ENCODE measurements around the gene F5.
"Not testable (repeated sequence)": the region's sequence is repeated elsewhere in the genome, so short reads cannot be mapped to it uniquely, and the experiment has no call there.

The F5 gene

GRCh38 chr1:169503601-169504000 is 82.7 kb downstream of the F5 start:
- not testable (repeated sequence) for DNase-seq

DNA sequence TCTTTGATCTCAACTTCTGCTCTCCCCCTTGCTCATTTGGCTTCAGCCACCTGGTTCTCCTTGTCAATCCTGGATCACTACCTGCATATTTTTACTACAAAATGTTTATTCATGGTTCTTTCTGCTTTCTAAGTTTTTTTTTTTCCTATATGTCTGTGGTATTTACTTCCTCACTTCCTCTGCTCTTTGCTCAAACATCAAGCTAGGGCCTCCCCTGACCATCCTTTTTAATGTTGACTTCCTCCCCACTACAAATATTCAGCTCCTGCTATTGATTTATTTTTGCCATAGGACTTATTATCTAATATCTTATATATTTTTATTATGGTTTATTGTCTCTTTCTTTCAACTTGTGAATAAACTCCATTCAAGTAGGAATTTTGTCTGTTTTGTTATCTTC is 86.5 kb downstream of the F5 start:
- no peak for DNase-seq

GRCh38 chr1:169497317-169497716 is 89.0 kb downstream of the F5 start:
- DNase-seq, result no peak

- DNase-seq, result no peak
These were observed 90.4 kb downstream of the F5 start for GRCh38 chr1:169495916-169496315.

GRCh38 chr1:169495046-169495775 is 91.1 kb downstream of the F5 start:
- no peak for DNase-seq

DNA sequence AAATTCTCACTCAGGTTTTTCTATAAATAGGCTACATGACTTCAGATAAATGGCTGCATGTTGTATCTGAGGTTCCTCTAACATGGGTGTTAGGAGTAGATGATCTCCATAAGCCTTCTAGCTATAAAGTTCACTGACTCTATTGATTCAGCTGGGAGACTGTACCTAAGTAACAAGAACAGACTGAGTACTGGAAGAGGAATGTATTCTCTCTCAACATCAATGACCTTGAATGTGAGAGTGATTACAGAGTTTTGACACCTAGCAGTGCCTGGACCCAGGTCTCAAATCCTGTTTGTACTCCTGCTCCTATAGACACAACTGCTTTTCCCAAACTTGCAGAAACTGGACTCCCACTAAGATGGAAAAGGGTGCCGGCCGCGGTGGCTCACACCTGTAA is 91.9 kb downstream of the F5 start:
- no peak for DNase-seq

- DNase-seq, result no peak
These were observed 93.0 kb downstream of the F5 start for GRCh38 chr1:169493251-169493650.

- no peak for DNase-seq
These were observed 94.4 kb downstream of the F5 start for GRCh38 chr1:169491845-169492281.

DNA sequence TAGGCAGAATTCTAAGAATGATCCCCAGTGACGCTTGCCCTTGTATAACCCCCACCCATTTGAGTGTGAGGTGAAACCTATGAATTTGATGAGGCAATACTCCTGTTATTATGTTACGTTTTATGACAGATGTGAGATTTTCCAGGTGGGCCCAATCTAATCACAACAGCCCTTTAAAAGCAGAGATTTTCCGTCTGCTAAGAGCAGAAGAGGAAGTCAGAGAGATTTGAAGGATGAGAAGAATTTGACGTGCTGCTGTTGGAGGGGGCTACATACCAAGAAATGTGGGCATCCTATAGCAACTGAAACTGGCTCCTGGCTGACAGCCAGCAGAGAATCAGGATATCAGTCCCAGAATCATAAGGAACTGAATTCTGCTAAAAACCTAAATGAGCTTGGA is 98.1 kb downstream of the F5 start:
- no peak for DNase-seq

DNA sequence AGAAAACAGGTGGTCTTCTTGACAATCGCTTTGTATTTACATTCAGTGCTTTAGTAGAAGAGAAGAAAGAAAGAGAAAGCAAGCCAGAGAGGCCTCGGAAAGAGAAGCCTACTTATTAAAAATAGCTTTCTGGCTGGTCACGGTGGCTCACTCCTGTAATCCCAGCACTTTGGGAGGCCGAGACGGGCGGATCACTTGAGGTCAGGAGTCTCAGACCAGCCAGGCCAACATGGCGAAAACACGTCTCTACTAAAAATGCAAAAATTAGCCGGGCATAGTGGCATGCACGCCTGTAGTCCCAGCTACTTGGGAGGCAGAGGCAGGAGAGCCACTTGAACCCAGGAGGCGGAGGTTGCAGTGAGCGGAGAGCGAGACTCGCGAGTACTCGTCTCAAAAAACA is 98.7 kb downstream of the F5 start:
- no peak for DNase-seq

GRCh38 chr1:169487133-169487532 is 99.1 kb downstream of the F5 start:
- DNase-seq, result no peak

GRCh38 chr1:169486281-169487051 is 99.8 kb downstream of the F5 start:
- no peak for DNase-seq

- DNase-seq, result peak; percentile 97
These were observed 100.6 kb downstream of the F5 start, which contains the start of gene SLC19A2 for GRCh38 chr1:169485431-169486280. Gene SLC19A2, minus strand, starts transcription at chr1:169485944. Its CDS starts 178 bp downstream, at chr1:169485766.

GRCh38 chr1:169484683-169485430 is 101.4 kb downstream of the F5 start:
- no peak for DNase-seq

GRCh38 chr1:169484101-169484500 is 102.2 kb downstream of the F5 start:
- no peak for DNase-seq

GRCh38 chr1:169483500-169483966 is 102.7 kb downstream of the F5 start:
- DNase-seq, result no peak

DNA sequence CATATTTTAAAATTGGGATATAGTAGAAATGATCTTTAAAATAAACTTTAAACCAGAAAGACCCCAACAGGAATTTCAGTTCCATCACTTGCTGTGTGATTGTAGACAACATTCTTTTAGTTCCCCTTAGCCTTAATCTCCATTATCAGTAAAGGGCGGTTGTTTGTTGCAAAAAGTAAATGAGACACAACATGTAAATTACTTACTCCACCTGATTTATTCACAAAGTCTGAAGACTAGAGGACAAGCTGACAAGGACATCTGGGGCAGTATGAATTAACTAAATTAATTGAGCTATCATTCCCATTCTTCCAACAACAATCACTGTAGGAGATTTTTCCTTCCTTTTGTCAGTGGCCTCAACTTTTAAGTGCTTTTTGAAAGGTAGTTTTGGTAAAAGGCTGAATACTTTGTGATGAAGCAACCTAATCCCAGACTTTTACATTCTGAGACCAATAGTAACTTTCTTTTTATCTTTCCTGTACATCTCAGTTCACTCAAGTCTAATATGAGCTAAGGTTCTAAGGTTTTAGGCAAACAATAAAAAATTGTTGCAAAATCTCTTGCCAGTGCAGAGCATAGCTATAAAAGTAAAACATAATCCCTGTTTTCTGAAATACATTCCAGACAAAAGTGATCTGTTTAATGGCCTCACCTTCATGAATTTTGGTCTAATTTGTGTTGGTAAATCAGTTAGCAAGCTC is 106.8 kb downstream of the F5 start:
- DNase-seq, result no peak

- no peak for DNase-seq
These were observed 108.1 kb downstream of the F5 start for GRCh38 chr1:169478094-169478672.

DNA sequence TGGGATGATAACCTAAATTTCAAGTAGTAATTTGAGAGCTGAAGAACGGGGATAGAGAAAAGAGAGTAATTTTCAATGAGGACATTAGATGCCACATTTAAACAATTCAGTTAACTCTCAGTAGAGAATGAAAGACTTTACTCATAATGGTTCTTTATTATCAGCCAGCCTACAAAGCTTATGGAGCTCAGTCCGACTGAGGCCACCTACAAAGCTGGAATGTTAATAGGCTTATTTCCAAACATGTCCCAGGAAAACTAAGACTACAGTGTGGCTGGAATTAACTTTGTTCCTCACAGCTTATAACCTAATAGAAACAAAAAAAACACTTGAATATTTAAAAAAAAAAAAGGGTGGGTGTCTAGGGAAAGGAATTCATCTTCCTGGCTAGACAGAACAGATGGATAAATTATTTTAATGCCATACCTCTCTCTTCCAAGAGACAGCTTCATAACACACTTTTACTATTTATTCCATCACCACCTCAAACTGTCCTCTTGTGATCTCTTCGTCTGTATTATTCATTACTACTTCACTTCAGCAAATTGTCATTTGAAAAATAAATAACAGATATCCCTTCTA is 110.4 kb downstream of the F5 start:
- DNase-seq, result no peak

DNA sequence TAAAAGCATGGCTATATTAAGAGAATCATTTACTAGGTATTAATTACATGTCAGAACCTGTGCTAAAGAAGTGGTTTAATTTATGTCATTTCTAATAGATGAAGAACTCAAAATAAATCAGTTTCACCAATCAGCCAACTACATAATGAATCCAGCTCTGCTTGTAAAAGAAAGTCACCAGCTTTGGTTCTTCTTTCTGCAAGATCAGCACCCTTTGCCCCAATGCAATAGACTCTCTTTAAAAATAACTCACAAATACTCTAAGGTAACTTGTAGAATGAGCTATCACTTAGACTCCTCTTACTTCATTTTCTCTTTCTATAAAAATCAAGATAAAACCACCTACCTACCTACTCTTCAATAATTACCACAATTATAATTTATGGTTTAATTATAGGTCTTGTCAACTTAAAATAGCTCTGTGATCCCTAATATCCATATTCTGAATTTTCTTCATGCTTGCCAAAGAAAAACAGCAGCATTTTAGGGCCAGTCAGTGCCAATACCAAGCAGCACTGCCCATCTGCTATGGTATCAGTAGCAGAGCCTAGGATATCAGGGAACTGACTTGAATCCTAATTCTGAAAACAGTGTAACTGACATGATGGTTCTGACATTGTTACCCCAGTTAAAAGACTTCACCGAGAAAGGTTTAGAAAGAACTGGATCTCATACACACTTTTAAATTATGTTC is 111.8 kb downstream of the F5 start:
- DNase-seq, result no peak
